GM10266 (cell line): ENCODE measurements around the gene INSM2.

ENCODE experiments used
- DNase-seq: peaks from one replicate; pipeline ENCODE4 v3.0.0; 2012; ENCODE audit errors: extremely low spot score
- CTCF ChIP-seq: IDR thresholded peaks from 2 replicates; pipeline ENCODE4 v1.5.1; 2012; ENCODE audit warnings: mild to moderate bottlenecking, low read depth; ENCODE audit not compliant: control insufficient read depth, insufficient read depth; ENCODE audit errors: missing control alignments

Gene INSM2

GRCh38 chr14:35565871-35566464, 32.0 kb downstream of the INSM2 start:
- DNase-seq: no peak
- no peak for TF ChIP-seq CTCF

- TF ChIP-seq CTCF: no peak
- no peak for DNase-seq
These were observed 37.6 kb downstream of the INSM2 start for GRCh38 chr14:35571598-35571997.

GRCh38 chr14:35573911-35574310, 39.9 kb downstream of the INSM2 start:
- DNase-seq: no peak
- no peak for TF ChIP-seq CTCF

- no peak for DNase-seq
- TF ChIP-seq CTCF: no peak
These were observed 42.3 kb downstream of the INSM2 start for GRCh38 chr14:35576260-35576659.

- DNase-seq: no peak
- no peak for TF ChIP-seq CTCF
These were observed 42.9 kb downstream of the INSM2 start for GRCh38 chr14:35576856-35577255.

GRCh38 chr14:35578135-35578534, 44.2 kb downstream of the INSM2 start:
- DNase-seq: no peak
- no peak for TF ChIP-seq CTCF

GRCh38 chr14:35578639-35579038, 44.7 kb downstream of the INSM2 start:
- no peak for TF ChIP-seq CTCF
- DNase-seq: no peak
